ENCODE data around the gene AQP12A. TPM values are rescaled to one million over a fixed set of nuclear protein-coding genes. Genes with fewer than 3 reads are reported as not detected.
"Not testable (repeated sequence)": the region's sequence is repeated elsewhere in the genome, so short reads cannot be mapped to it uniquely, and the experiment has no call there.

The AQP12A gene, protein sequence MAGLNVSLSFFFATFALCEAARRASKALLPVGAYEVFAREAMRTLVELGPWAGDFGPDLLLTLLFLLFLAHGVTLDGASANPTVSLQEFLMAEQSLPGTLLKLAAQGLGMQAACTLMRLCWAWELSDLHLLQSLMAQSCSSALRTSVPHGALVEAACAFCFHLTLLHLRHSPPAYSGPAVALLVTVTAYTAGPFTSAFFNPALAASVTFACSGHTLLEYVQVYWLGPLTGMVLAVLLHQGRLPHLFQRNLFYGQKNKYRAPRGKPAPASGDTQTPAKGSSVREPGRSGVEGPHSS
- not detected for total RNA-seq

DNA sequence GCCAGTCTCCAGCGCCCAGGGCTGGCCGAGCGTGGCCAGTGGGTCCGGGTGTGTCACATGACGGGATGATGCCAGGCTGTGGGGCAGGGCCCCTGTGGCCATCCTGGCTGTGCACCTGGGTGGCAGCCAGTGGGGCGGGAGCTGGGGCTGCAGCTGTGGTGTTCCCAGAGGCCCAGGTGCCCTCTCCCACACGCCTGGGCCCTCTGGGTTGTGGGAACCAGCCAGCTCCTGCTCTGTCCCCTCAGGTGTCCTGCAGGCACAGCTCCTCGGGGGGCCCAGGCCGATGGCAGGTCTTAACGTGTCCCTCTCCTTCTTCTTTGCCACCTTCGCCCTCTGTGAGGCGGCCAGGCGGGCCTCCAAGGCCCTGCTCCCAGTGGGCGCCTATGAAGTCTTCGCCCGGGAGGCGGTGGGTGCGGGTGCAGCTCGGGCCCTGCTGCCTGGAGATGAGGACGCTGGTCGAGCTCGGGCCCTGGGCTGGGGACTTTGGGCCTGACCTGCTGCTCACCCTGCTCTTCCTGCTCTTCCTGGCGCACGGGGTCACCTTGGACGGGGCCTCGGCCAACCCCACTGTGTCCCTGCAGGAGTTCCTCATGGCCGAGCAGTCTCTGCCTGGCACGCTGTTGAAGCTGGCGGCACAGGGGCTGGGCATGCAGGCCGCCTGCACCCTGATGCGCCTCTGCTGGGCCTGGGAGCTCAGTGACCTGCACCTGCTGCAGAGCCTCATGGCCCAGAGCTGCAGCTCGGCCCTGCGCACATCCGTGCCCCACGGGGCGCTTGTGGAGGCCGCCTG, at the start of gene AQP12A:
Gene AQP12A, plus strand, starts transcription at position 236 of the 790 bp plus-strand sequence. Its CDS starts 48 bp downstream, at position 284.
- ATAC-seq (ENCODE audit: insufficient number of reproducible peaks, low FRiP score, low read depth), result not testable (repeated sequence)

DNA sequence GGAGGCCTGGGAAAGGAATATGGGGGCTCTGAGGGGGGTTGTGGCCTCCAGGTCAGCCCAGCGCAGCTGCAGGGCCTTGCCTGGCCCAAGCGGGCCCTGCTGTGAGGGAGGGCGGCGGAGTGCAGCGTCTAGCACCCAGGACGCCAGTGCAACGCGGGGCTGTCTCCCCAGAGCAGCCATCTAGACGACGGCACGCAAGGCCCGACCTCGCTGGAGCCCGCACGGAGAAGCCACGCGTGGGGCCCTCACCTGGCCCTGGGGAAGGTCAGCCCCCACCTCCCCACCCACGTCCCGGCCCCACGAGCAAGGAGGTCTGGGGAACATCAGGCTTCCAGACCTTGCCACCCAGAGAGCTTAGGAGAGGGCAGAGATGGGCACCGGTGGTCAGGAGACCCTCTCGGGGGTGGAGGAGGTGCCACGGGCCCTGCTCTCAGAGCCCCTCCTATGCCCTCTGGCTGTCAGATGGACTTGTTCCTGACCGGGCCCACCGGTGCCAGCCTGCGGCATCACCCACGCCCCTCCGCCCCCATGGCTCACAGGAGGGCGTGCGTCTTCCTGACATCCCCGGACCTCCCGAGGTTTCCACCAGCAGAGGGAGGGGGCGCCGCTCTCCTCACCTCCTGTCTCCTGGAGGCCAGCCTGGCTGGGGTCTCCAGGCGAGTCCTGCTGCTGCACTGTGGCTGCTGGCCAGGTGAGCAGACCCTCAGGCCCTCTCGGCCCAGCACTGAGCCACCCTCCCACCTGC, 49.4 kb upstream of the AQP12A start:
- DNase-seq (ENCODE audit: low spot score), result no peak
- Histone ChIP-seq H3K27me3 (replicated peaks; ENCODE audit: insufficient read depth) (no peaks in the 10 kb centered on the region), H3K4me1 (ENCODE audit: control insufficient read depth in 1 of 2, low read depth in 2 of 2) (no peaks in the 10 kb centered on the region), H3K4me3 (no peak overlapping the region), H3K9me3 (no peaks in the 10 kb centered on the region), H3K27ac (no peak overlapping the region), H3K36me3 (no peaks in the 10 kb centered on the region)
- TF ChIP-seq, protein P1, sequence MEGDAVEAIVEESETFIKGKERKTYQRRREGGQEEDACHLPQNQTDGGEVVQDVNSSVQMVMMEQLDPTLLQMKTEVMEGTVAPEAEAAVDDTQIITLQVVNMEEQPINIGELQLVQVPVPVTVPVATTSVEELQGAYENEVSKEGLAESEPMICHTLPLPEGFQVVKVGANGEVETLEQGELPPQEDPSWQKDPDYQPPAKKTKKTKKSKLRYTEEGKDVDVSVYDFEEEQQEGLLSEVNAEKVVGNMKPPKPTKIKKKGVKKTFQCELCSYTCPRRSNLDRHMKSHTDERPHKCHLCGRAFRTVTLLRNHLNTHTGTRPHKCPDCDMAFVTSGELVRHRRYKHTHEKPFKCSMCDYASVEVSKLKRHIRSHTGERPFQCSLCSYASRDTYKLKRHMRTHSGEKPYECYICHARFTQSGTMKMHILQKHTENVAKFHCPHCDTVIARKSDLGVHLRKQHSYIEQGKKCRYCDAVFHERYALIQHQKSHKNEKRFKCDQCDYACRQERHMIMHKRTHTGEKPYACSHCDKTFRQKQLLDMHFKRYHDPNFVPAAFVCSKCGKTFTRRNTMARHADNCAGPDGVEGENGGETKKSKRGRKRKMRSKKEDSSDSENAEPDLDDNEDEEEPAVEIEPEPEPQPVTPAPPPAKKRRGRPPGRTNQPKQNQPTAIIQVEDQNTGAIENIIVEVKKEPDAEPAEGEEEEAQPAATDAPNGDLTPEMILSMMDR (IDR thresholded peaks at IDR 0.05), result no peak
- no peak for ATAC-seq (ENCODE audit: insufficient number of reproducible peaks, low FRiP score, low read depth)

More for the DNA sequence above, at the start of gene AQP12A:
- not testable (repeated sequence) for H3K4me1 ChIP-seq (ENCODE audit: control insufficient read depth in 1 of 2, low read depth in 2 of 2); H3K9me3 ChIP-seq; H3K4me3 ChIP-seq; DNase-seq (ENCODE audit: low spot score); H3K27ac ChIP-seq; H3K36me3 ChIP-seq; H3K27me3 ChIP-seq (replicated peaks; ENCODE audit: insufficient read depth)

DNA sequence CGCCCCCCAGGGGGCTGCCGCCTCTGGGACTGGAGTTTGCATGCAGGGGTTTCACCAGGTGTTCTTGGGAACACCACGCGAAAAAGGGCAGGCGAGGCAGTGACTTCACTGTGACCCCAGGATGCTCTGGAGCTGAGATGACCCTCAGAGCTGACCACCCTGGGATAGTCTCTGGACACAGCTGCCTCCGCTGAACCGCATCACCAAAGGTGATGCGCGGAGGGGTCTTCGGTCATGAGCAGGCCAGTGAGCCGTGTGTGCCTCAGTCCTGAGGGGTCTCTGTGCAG, 48.9 kb upstream of the AQP12A start:
- no peak for ATAC-seq (ENCODE audit: insufficient number of reproducible peaks, low FRiP score, low read depth)
- TF ChIP-seq, protein P1 (IDR thresholded peaks at IDR 0.05), result no peak
- DNase-seq (ENCODE audit: low spot score), result no peak
- Histone ChIP-seq H3K36me3 (no peaks in the 10 kb centered on the region), H3K4me1 (ENCODE audit: control insufficient read depth in 1 of 2, low read depth in 2 of 2) (no peaks in the 10 kb centered on the region), H3K27me3 (replicated peaks; ENCODE audit: insufficient read depth) (no peaks in the 10 kb centered on the region), H3K27ac (no peak overlapping the region), H3K9me3 (no peaks in the 10 kb centered on the region), H3K4me3 (no peak overlapping the region)

DNA sequence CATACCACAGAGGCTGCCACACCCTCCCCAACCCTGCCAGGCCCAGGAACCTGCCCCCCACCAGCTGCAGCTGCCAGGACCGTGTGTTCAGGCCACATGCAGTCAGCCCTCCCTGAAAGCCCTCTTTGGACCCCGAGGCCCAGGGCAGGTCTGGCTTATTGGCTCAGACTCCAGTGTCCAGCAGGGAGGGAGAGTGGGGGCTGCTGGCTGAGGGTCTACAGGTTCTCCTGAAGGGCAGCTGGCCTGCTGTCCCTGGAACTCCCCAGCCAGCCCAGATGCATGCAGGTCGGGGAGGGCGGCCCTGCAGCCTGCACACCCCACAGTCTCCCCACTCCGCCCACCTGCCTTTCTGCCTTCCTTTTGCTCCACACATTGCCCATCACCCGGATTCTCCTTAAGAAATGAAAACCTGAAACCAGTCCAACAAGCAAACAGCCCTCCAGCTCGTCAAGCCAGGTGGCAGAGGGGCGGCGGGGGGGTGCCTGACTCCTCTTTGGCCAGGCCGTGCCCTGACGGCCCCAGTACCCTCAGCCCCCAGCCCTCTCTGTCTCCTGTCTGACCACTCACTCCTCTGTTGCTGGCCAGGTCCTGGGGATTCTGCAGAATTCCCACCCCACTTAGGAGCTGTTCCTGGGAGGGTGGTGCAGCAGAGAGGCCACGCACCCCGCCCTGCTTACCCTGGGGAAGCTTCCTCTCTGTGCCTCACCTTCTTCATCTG, 48.4 kb upstream of the AQP12A start:
- ATAC-seq (ENCODE audit: insufficient number of reproducible peaks, low FRiP score, low read depth) (no peak), DNase-seq (ENCODE audit: low spot score) (no peak)
- H3K27ac ChIP-seq, result no peak overlapping the region
- H3K4me3 ChIP-seq, result no peak overlapping the region
- no peaks in the 10 kb centered on the region for H3K36me3 ChIP-seq
- no peaks in the 10 kb centered on the region for H3K9me3 ChIP-seq
- TF ChIP-seq, protein P1 (IDR thresholded peaks at IDR 0.05), result no peak
- no peaks in the 10 kb centered on the region for H3K4me1 ChIP-seq (ENCODE audit: control insufficient read depth in 1 of 2, low read depth in 2 of 2)
- H3K27me3 ChIP-seq (replicated peaks; ENCODE audit: insufficient read depth), result no peaks in the 10 kb centered on the region

DNA sequence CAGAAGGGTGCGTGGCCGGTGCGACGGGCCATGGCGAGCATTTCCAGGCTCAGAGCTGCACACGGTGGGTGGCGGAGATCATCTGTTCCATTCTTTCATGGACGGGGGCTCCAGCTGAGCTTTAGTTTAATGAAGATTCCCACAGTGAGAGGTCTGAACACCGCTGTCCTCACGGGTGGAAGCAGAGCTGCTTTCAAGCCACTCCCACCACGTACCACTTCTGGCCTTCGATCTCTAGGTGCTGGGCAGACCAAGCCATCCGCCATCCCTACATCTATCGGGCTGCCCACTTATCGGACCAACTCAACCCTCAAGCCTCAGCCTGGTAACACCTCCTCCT, 47.9 kb upstream of the AQP12A start:
- H3K4me1 ChIP-seq (ENCODE audit: control insufficient read depth in 1 of 2, low read depth in 2 of 2), result no peaks in the 10 kb centered on the region
- ATAC-seq (ENCODE audit: insufficient number of reproducible peaks, low FRiP score, low read depth) (no peak), DNase-seq (ENCODE audit: low spot score) (no peak)
- no peak overlapping the region for H3K4me3 ChIP-seq
- no peaks in the 10 kb centered on the region for H3K9me3 ChIP-seq
- no peak overlapping the region for H3K27ac ChIP-seq
- H3K27me3 ChIP-seq (replicated peaks; ENCODE audit: insufficient read depth), result no peaks in the 10 kb centered on the region
- H3K36me3 ChIP-seq, result no peaks in the 10 kb centered on the region
- TF ChIP-seq, protein P1 (IDR thresholded peaks at IDR 0.05), result no peak

All from thoracic aorta (tissue), 2 donors.